Sigmoid colon (tissue), 7 donors: ENCODE measurements around the gene SMU1. TPM values are rescaled to one million over a fixed set of nuclear protein-coding genes. Genes with fewer than 3 reads are reported as not detected.

Experiments used
- DNase-seq: peaks from one replicate; pipeline ENCODE4 v3.0.0-alpha.2; 2019
- H3K27ac ChIP-seq, 4 donors: fragments of 200-600 bp; sonication (generic); one replicate each; pipeline ENCODE4 v1.5.1; 2016 to 2019; ENCODE audit warnings: mild to moderate bottlenecking in 1 of 4
- H3K27me3 ChIP-seq, 3 donors: fragments of 200-600 bp; sonication (generic); one replicate each; pipeline ENCODE4 v1.5.1; 2019; ENCODE audit warnings: mild to moderate bottlenecking in 1 of 3
- H3K36me3 ChIP-seq, 4 donors: fragments of 200-600 bp; sonication (generic); one replicate each; pipeline ENCODE4 v1.5.1; 2016 to 2019
- H3K4me1 ChIP-seq, 4 donors: fragments of 200-600 bp; sonication (generic); one replicate each; pipeline ENCODE4 v1.5.1; 2017 to 2019
- H3K4me3 ChIP-seq, 4 donors: fragments of 200-600 bp; sonication (generic); one replicate each; pipeline ENCODE4 v1.5.1; 2017 to 2019; ENCODE audit warnings: mild to moderate bottlenecking in 2 of 4, moderate library complexity in 1 of 4
- H3K9me3 ChIP-seq, 4 donors: fragments of 200-600 bp in 3 of 4; sonication (generic) in 3 of 4; one replicate each; pipeline versions ENCODE4 v1.5.1 to v1.6.1; 2013 to 2019
- EP300 ChIP-seq, 4 donors: sonication (generic); formaldehyde crosslinking; IDR thresholded peaks; one replicate each; pipeline ENCODE4 v1.6.1; 2017; ENCODE audit warnings: antibody characterized with exemption in 4 of 4
- POLR2A ChIP-seq, 2 donors: fragments of 450-650 bp; IDR thresholded peaks; one replicate each; pipeline ENCODE4 v1.6.1; 2016; ENCODE audit warnings: antibody characterized with exemption in 2 of 2, mild to moderate bottlenecking in 2 of 2, moderate library complexity in 2 of 2
- POLR2AphosphoS5 ChIP-seq, 4 donors: sonication (generic); formaldehyde crosslinking; IDR thresholded peaks; one replicate each; pipeline ENCODE4 v1.6.1; 2017; ENCODE audit warnings: antibody characterized with exemption in 4 of 4
- WGBS, 2 donors: extraction: QIAGEN DNeasy Blood & Tissue Kit; methylation state at CpG; one replicate each; pipeline ENCODE4 v1.1.7; 2013; 5-methylcytosine and 5-hydroxymethylcytosine counted together
- intact Hi-C: fragments of 100-400 bp; cut with DNase I; formaldehyde crosslinking; loops from one replicate; pipeline ENCODE4 v1.15.1; 2023
- polyA plus RNA-seq, 3 donors: library from polyadenylated mRNA; stranded (reverse); fragments of 200-250 nt; gene quantifications; one replicate each; pipeline ENCODE4 v1.2.3, GENCODE V29; 2013
- total RNA-seq, 4 donors: library from RNA; depleted of rRNA; stranded (reverse); fragments of >200 nt; gene quantifications; one replicate each; pipeline ENCODE4 v1.1.0, GENCODE V29; 2016
- TF ChIP-seq, protein P1 (sequence below), 4 experiments: fragments of 450-650 bp in 3 of 4; fragments of 200-600 bp in 1 of 4; IDR thresholded peaks; one replicate each; pipeline ENCODE4 v1.5.1; 2016 to 2019; ENCODE audit warnings: antibody characterized with exemption in 4 of 4, mild to moderate bottlenecking in 3 of 4, moderate library complexity in 2 of 4
- donor health status: healthy with polysubstance abuse.
- donor health status: Bipolar disorder and iron deficiency.
- donor health status: healthy.

Gene SMU1
- total and polyA plus RNA-seq, 7 donors, result 8.4 to 22.3 (median 15.0) TPM

DNA sequence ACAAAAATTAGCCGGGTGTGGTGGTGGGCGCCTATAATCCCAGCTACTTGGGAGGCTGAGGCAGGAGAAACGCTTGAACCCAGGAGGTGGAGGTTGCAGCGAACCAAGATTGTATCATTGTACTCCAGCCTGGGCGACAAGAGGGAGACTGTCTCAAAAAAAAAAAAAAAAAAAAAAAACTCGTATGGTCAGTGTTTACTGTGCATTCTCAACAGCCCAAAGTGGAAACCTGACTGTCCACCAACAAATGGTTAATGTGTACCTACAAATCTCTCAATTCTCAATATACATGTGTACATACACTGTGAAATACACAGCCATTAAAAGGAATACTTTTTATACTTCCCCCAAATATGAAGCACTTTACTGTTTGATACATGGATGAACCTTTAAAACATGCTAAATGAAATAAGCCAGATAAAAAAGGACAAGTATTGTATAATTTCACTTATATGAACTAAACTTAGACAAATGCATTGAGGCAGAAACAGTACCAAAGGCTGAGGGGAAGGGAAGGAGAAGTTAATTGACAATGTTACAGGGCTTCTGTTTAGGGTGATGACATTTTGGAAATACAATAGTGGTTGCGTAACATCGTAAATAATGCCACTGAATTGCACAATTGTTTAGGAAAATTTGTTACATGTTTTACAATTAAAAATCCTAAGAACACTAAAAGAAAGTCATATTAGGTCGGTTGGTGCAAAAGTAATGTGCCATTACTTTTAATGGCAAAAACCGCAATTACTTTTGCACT is 34.9 kb downstream of the SMU1 start:
- Histone ChIP-seq H3K27ac (no peak overlapping the region), H3K27me3 (no peaks in the 10 kb centered on the region), H3K9me3 (no peaks in the 10 kb centered on the region), H3K4me3 (no peak overlapping the region), H3K4me1 (peaks cover 0 to 13% (median 10%) of the 10 kb centered on the region in 4 donors), H3K36me3 (peaks cover 10 to 47% (median 32%) of the 10 kb centered on the region in 4 donors)
- 78 to 86% methylated on average over 10 of the region's 10 CpGs for WGBS, 2 donors
- DNase-seq, result no peak
- TF ChIP-seq POLR2A (IDR thresholded peaks at IDR 0.05) (no peak), EP300 (IDR thresholded peaks at IDR 0.05) (no peak), POLR2AphosphoS5 (IDR thresholded peaks at IDR 0.05) (peak in 2 of 4 donors; percentile 11 to 40)
- TF ChIP-seq, protein P1, sequence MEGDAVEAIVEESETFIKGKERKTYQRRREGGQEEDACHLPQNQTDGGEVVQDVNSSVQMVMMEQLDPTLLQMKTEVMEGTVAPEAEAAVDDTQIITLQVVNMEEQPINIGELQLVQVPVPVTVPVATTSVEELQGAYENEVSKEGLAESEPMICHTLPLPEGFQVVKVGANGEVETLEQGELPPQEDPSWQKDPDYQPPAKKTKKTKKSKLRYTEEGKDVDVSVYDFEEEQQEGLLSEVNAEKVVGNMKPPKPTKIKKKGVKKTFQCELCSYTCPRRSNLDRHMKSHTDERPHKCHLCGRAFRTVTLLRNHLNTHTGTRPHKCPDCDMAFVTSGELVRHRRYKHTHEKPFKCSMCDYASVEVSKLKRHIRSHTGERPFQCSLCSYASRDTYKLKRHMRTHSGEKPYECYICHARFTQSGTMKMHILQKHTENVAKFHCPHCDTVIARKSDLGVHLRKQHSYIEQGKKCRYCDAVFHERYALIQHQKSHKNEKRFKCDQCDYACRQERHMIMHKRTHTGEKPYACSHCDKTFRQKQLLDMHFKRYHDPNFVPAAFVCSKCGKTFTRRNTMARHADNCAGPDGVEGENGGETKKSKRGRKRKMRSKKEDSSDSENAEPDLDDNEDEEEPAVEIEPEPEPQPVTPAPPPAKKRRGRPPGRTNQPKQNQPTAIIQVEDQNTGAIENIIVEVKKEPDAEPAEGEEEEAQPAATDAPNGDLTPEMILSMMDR (IDR thresholded peaks at IDR 0.05), result no peak
- intact Hi-C loops, result no loop called here

DNA sequence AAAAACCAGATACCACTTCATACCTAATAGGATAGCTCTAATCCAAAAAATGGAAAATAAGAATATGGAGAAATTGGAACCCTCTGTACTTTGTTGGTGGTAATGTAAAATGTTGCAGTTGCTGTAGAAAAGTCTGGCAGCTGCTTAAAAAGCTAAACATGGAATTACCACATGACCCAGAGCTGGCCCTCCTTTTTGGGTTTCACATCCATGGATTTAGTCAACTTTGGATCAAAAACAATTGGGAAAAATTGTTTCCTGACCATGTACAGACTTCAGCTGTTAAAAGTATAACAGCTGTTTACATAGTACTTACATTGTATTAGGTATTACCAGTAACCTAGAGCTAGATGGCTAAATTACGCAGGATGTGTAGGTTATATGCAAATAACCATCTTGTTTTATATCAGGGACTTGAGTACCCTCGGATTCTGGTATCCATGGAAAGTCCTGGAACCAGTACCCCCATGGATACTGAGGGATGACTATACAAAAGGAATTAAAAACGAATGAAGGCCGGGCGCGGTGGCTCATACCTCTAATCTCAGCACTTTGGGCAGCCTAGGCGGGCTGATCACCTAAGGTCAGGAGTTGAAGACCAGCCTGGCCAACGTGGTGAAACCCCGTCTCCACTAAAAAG is 35.6 kb downstream of the SMU1 start:
- Histone ChIP-seq H3K27ac (no peak overlapping the region), H3K4me1 (peaks cover 0 to 13% (median 10%) of the 10 kb centered on the region in 4 donors), H3K36me3 (peaks cover 16 to 47% (median 37%) of the 10 kb centered on the region in 4 donors), H3K27me3 (no peaks in the 10 kb centered on the region), H3K9me3 (no peaks in the 10 kb centered on the region), H3K4me3 (no peak overlapping the region)
- no peak for DNase-seq
- TF ChIP-seq POLR2A (IDR thresholded peaks at IDR 0.05), result no peak
- no peak for TF ChIP-seq EP300 (IDR thresholded peaks at IDR 0.05)
- no peak for TF ChIP-seq POLR2AphosphoS5 (IDR thresholded peaks at IDR 0.05)
- TF ChIP-seq, protein P1 (IDR thresholded peaks at IDR 0.05), result no peak
- 91 to 93% methylated on average over 9 of the region's 9 CpGs for WGBS, 2 donors
- intact Hi-C loops, result no loop called here

DNA sequence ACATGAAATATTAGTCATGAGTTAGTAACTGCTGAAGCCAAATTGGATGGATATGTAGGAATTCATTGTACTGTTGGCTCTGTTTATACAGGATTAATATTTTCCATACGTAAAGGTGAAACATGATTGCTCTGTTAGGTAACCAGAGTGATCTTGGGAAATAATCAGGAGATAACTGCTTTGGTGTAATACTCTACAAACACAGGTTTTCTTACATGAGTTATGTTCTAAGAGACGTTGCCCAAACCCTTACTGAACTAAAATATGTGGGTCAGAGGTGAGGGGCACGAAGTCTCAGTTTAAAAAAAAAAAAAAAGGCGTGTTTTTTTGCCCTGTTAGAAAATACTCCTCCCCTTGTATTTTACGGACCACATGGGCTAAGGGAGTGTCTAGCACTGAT is 43.6 kb downstream of the SMU1 start:
- H3K9me3 ChIP-seq, result no peaks in the 10 kb centered on the region
- peaks cover 0 to 37% (median 21%) of the 10 kb centered on the region in 4 donors for H3K4me1 ChIP-seq
- H3K27ac ChIP-seq, result no peak overlapping the region
- no peak for DNase-seq
- peaks cover 26 to 95% (median 71%) of the 10 kb centered on the region in 4 donors for H3K36me3 ChIP-seq
- TF ChIP-seq EP300 (IDR thresholded peaks at IDR 0.05) (no peak), POLR2A (IDR thresholded peaks at IDR 0.05) (no peak)
- intact Hi-C loops, result no loop called here
- no peaks in the 10 kb centered on the region for H3K27me3 ChIP-seq
- 57 to 76% methylated on average over 5 of the region's 5 CpGs for WGBS, 2 donors
- H3K4me3 ChIP-seq, result no peak overlapping the region

DNA sequence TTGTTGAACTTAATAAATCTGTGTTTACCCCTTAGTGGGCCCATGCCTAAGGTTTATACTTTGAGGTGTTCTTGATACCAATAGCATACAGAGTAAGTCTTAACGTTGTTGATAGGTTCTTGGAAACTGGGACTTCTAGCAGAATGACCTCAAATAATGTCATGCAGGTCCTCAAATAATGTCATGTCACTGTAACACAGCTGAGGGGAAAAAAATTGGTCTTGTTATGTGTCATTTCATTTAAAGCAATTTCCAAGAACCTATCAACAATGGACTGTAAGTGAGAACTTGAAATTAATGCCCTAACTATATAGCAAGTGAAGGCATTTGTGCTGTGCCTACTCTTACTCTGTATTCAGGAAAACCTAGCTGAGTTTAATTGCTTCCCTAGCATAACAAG is 44.2 kb downstream of the SMU1 start:
- H3K9me3 ChIP-seq, result no peaks in the 10 kb centered on the region
- WGBS, 2 donors, result 65 to 79% methylated on average over 1 of the region's 1 CpG
- H3K27me3 ChIP-seq, result no peaks in the 10 kb centered on the region
- intact Hi-C loops, result no loop called here
- no peak overlapping the region for H3K27ac ChIP-seq
- TF ChIP-seq, protein P1 (IDR thresholded peaks at IDR 0.05), result no peak
- TF ChIP-seq POLR2A (IDR thresholded peaks at IDR 0.05) (no peak), POLR2AphosphoS5 (IDR thresholded peaks at IDR 0.05) (no peak), EP300 (IDR thresholded peaks at IDR 0.05) (no peak)
- peaks cover 0 to 43% (median 27%) of the 10 kb centered on the region in 4 donors for H3K4me1 ChIP-seq
- no peak overlapping the region for H3K4me3 ChIP-seq
- DNase-seq, result no peak
- peaks cover 23 to 95% (median 65%) of the 10 kb centered on the region in 4 donors for H3K36me3 ChIP-seq

DNA sequence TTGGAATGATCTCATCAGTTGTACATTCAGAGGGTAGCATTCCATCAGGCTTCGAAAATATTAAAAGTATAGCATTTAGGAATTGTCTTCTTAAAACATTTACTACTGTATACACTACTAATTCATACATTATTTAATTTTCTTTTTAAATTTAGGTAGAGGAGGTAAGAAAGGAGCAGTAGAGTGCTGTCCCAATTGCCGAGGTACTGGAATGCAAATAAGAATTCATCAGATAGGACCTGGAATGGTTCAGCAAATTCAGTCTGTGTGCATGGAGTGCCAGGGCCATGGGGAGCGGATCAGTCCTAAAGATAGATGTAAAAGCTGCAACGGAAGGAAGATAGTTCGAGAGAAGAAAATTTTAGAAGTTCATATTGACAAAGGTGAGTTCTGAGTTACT is 46.2 kb downstream of the SMU1 start:
- intact Hi-C loops, result no loop called here
- H3K27me3 ChIP-seq, result no peaks in the 10 kb centered on the region
- TF ChIP-seq POLR2A (IDR thresholded peaks at IDR 0.05), result no peak
- no peak for TF ChIP-seq EP300 (IDR thresholded peaks at IDR 0.05)
- TF ChIP-seq, protein P1 (IDR thresholded peaks at IDR 0.05), result no peak
- TF ChIP-seq POLR2AphosphoS5 (IDR thresholded peaks at IDR 0.05), result no peak
- H3K27ac ChIP-seq, result no peak overlapping the region
- H3K4me3 ChIP-seq, result no peak overlapping the region
- DNase-seq, result no peak
- peaks cover 0 to 55% (median 41%) of the 10 kb centered on the region in 4 donors for H3K4me1 ChIP-seq
- H3K9me3 ChIP-seq, result no peaks in the 10 kb centered on the region
- WGBS, 2 donors, result 92 to 94% methylated on average over 5 of the region's 5 CpGs
- H3K36me3 ChIP-seq, result peaks cover 4 to 77% (median 46%) of the 10 kb centered on the region in 4 donors
